Choroid plexus epithelial cell (primary cell): ENCODE results near the gene HPX.

Source experiments
- DNase-seq: peaks from one replicate; pipeline ENCODE4 v3.0.0-alpha.2; 2010; ENCODE audit warnings: low read depth
- H3K4me3 ChIP-seq: 2 replicates; pipeline ENCODE4 v1.5.1; 2011; ENCODE audit warnings: low read depth, mild to moderate bottlenecking, control low read depth, low read length, moderate library complexity
- CTCF ChIP-seq: conservative IDR thresholded peaks from 2 replicates; pipeline ENCODE4 v1.5.1; 2011; ENCODE audit warnings: low read depth, mild to moderate bottlenecking, control low read depth, inconsistent platforms, low read length, moderate library complexity

The HPX gene

GRCh38 chr11:6405846-6406245 is 34.9 kb downstream of the HPX start:
- DNase-seq = no peak
- H3K4me3 ChIP-seq = no peak overlapping the region
- TF ChIP-seq CTCF = no peak

GRCh38 chr11:6405052-6405667 is 35.6 kb downstream of the HPX start:
- TF ChIP-seq CTCF = no peak
- no peak overlapping the region for H3K4me3 ChIP-seq
- DNase-seq = peak; percentile 34

GRCh38 chr11:6404342-6405051 is 36.3 kb downstream of the HPX start:
- DNase-seq = peak; percentile 25
- no peak overlapping the region for H3K4me3 ChIP-seq
- no peak for TF ChIP-seq CTCF

DNA sequence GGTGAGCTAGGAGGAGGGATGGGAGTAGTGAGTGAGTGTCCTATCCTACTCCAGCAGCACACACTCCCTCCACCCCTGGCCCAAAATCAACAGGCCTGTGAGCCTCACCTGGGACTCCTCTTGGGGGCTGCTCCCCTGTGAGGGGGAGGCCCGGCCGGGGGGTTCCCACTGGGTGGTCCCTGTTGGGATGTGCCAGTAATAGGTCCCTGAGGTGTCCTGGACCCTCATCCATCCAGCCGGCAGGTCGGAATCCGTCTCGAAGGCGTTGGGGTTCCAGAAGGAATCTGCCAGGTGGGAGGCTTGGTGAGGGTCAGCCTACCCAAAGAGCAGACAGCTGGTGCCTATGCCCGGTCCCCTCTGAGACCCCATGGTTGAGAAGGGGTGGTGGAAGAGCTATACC is 37.2 kb downstream of the HPX start:
- H3K4me3 ChIP-seq = no peak overlapping the region

DNA sequence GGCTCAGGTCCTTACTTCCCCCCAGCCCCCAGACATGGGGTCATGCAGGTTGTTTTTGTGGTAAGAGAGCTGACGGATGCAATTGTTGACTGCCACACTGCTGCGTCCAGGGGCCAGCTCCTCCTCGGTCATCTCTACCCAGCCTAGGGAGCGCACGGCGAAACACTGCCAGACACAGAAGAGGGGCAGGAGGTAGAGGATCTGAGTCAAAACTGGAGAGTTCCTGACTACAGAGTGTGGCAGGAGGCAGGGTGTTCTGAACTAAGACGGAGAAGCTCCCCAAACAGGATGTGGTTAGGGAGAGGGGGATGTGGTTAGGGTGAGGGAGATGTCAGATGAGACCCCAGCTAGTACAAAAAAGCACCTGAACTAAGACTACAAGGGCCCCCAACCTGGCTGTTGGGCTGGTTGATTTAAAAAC is 38.2 kb downstream of the HPX start:
- TF ChIP-seq CTCF = no peak
- DNase-seq = peak; percentile 39
- H3K4me3 ChIP-seq = no peak overlapping the region

More for the DNA sequence above, 37.2 kb downstream of the HPX start:
- DNase-seq = no peak
- no peak for TF ChIP-seq CTCF

DNA sequence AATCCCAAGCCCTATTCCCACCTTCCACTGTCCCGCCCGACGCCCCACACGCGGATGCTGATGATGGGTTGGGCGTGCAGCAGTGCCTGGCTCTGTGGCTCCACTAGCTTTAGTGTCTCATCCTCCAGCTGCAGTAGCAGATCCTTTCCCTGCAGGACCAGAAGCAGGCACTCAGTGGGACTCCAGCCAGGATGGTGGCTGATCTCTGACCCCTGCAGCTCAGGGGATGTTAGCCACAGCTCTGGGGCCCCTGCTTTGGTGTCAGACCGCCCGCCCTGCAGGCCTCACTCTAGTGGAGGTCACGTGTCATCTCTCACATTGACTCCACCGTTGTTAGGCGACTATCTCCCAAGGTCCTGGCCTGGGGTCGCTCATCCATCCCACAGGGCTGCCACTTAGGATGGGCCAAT is 38.7 kb downstream of the HPX start:
- H3K4me3 ChIP-seq = no peak overlapping the region
- DNase-seq = no peak
- TF ChIP-seq CTCF = no peak

DNA sequence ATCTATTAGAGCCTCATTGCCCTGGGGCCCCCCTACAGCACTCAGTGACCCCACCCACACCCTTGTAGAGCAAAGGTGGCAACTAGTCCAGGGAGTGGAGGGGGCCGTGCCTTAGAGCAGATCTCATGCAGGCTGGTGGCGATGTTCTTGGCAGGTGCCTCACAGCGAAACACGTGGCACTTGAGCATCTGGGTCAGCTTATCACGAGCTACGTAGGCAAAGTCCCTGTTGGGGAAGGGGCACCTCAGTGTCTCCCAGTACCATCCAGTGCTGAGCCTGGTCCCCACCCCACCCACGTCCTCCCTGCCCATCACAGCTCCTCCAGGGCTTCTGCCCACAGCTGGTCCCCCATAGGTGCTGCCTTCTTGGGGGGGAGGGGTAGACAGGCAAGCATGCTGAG is 39.3 kb downstream of the HPX start:
- no peak overlapping the region for H3K4me3 ChIP-seq
- DNase-seq = no peak
- TF ChIP-seq CTCF = no peak
